AG20443 (cell line): Measurements from ENCODE around the gene FLRT1.
"Not testable (repeated sequence)": the region's sequence is repeated elsewhere in the genome, so short reads cannot be mapped to it uniquely, and the experiment has no call there.

Experiments used
- DNase-seq: peaks from one replicate; pipeline ENCODE4 v3.0.0; 2012; ENCODE audit warnings: low spot score, mixed read lengths

Gene FLRT1

DNA sequence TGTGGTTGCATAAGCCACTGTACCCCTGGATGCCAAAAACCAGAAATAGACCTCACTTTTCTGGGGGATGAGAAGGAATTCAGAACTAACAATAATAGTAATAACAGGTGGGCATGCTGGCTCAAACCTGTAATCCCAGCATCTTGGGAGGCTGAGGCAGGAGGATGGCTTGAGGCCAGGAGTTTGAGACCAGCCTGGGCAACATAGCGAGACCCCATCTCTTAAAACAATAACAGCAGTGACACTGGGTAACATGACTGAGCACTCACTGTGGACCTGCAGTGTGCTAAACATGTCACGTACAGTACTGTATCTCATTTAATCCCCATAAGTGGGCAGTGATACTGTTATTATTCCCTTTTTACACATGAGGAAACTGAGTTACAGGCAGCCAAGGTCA, 10.0 kb downstream of the FLRT1 start:
- no peak for DNase-seq

GRCh38 chr11:64047373-64047772, 11.6 kb downstream of the FLRT1 start:
- not testable (repeated sequence) for DNase-seq

DNA sequence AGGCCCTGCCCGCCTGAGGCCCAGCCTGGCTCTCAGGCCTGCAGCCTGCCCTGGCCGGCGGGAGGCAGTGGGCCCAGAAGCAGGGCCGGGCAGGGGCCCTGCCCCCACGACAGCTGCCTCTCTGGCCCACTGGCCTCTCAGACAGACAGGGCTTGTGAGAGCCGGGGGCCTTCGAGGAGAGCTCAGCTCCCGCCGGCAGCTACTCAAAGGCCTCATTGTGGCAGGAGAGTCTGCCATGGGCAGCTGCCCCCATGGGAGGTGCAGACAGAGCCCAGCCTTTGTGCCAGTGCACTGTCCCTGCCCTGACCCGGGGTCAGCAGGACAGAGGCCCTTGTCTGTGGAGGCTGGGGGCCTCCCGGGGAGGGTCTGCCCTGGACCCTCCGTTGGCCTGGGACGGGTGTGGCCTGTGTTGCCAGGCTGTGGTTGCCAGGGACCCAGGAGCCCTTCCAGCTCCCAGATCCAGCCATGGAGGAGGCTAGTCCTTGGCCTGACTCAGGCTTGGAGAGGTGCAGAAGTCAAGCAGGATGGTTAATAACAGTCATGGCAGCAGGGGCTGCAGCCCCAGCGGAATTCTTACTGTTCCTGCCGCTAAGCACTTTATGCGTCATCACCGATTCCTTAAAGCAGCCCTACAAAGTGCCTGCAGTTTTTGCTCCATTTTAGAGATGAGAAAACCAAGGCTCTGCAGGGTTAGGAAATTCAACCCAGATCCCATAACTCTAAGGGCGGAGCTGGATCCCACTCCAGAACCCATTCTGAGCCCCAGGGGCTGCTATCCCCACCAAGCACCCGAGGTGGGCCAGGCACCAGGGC, 12.5 kb downstream of the FLRT1 start:
- no peak for DNase-seq

GRCh38 chr11:64049509-64049908, 13.8 kb downstream of the FLRT1 start:
- no peak for DNase-seq

- no peak for DNase-seq
Observed at GRCh38 chr11:64051297-64051696, 15.6 kb downstream of the FLRT1 start.

- DNase-seq, result no peak
Observed at GRCh38 chr11:64052436-64052835, 16.7 kb downstream of the FLRT1 start.

GRCh38 chr11:64052938-64053622, 17.3 kb downstream of the FLRT1 start:
- DNase-seq, result no peak

DNA sequence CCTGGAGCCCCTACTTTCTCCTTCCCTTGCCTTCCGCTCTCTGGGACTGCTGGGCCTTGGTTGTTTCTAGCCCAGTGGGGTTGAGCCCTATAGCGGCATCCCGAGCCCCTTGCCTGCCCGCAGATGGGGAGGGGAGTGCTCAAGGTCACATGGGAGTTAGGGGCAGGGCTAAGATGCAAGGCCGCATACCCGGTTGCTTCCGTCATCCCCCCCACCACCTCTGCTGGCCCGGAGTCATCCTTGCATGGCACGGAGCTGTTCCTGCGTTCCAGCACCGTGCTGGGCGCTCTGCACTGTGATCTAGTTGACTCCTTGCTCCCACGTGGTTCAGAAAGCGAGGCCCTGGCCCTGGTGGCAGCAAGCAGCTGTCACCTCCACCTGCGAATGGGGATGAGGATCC, 18.0 kb downstream of the FLRT1 start:
- no peak for DNase-seq

GRCh38 chr11:64055077-64055476, 19.3 kb downstream of the FLRT1 start:
- no peak for DNase-seq

DNA sequence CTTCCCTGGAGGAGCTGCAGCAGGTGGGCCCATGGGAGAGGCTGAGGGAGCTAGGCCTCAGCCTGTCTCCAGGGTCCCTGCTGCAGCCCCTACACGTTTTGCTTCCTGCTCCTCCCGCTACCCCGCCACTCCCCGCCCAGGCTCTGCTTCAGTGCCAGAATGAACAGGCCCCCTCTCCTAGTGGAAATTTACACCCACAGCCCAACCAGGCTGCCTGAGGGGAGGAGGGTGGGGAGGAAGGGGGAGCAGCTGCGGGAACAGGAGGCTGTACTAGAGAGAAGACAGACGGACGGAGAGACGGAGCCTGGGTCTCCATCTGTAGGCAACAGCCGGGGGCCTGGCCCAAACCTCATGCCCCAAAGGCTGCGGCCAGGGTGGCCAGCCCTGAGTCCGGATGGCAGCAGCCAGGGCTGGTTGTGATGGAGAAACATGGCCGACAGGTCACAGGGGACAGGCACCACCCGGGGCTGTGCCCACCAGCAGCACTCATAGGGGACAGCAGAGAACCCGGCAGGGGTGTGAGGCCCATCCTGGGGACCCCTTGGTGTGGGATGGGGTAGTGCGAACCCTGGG, 20.6 kb downstream of the FLRT1 start:
- no peak for DNase-seq

DNA sequence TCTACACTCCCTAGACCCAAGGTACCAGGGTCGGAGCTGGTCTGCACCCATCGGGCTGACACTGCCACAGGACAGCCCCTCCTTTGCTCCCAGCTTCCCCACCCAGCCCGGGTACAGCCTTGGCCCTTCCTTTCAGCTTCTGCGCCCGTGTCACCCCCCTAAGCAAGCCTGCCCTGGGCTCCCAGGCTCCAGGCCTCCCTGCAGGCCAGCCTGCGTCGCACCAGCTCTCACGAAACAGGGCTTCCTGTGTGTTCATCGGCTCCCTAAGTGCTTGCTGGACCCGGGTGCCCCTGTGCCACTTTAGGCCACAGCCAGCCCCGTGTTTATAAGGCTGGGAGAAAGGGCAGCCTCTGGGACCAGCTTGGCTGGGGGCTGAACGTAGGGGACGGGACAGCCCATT, 21.1 kb downstream of the FLRT1 start:
- no peak for DNase-seq

DNA sequence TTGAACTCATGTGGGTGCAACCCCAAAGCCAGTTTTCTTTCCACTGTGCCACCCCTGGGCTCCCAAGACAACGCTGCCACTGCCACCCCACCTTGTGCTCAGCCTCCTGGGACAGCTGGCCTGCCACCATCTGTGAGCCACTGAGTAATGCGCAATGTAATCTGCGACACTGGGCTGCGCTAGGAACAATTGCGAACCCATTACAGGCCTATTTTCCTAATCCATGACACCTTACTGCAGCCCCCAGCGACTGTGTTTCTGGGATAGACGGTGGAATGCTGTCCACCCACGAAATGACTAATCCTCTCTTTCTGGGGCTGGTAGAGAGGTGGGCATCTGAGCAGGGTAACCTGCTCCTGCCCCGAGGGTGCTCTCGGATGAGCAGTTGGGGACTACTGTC, 22.2 kb downstream of the FLRT1 start:
- no peak for DNase-seq

GRCh38 chr11:64058494-64058893, 22.8 kb downstream of the FLRT1 start:
- DNase-seq, result no peak

- no peak for DNase-seq
Observed at GRCh38 chr11:64059339-64060140, 23.8 kb downstream of the FLRT1 start.

- no peak for DNase-seq
Observed at GRCh38 chr11:64060263-64060860, 24.6 kb downstream of the FLRT1 start.

GRCh38 chr11:64060861-64061444, 25.2 kb downstream of the FLRT1 start:
- DNase-seq, result peak; percentile 94

DNA sequence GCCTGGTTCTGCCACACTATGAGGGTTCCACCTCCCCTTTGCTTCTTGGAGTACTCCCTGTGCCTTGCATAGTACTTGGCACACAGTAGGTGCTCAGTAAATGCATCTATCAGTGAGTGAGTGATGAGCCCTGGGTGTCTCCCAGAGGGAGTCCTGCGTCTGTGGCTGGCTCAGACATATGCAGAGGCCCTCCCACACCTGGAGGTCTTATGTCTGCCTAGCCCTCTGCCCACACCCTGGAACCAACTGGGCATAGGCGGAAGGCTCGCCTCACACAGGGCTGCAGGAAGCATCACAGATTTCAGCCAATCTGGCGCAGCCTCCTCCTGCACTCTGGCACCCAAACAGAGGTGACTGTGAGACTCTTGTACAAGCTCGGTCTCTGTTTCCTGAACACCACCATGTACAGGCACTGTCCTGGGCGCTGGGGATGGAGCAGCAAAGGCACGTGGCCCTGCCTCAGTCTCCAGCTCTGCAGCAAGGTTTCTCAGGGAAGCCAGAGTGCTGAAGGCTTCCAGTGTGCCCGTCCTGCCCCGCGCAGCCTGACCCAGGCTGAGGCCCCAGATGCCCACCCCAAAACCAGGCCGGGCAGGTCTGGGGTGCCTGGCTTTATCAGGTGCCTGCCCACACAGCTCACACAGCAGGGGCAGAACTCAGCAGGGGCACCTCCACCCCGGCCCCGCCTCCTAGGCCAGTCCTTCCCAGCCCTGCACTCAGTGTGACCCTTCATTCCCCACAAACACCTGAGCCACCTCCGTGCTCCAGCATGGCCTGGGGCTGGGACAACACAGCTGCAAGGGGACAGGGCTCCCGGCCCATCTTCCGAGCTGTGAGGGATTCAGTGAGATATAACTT, 26.7 kb downstream of the FLRT1 start:
- no peak for DNase-seq

DNA sequence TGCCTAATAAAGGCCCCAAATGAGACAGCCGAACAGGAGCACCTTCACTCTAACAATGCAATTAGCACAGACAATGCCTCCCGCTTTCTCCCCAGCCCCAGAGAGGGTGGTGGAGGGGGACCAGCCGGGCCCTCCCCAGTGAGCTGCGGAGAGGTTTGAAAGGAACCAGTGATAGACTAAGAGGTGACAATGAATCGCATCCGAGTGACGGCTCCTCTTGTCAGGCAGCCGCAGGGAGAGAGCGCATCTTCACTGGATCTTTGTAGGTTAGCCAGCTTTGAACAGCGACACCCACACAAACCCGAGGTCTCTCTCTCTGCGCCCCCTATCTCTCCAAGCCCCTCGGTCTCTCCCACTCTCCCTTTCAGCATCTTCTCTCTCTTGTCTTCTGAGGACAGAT, 28.0 kb downstream of the FLRT1 start:
- DNase-seq, result no peak

DNA sequence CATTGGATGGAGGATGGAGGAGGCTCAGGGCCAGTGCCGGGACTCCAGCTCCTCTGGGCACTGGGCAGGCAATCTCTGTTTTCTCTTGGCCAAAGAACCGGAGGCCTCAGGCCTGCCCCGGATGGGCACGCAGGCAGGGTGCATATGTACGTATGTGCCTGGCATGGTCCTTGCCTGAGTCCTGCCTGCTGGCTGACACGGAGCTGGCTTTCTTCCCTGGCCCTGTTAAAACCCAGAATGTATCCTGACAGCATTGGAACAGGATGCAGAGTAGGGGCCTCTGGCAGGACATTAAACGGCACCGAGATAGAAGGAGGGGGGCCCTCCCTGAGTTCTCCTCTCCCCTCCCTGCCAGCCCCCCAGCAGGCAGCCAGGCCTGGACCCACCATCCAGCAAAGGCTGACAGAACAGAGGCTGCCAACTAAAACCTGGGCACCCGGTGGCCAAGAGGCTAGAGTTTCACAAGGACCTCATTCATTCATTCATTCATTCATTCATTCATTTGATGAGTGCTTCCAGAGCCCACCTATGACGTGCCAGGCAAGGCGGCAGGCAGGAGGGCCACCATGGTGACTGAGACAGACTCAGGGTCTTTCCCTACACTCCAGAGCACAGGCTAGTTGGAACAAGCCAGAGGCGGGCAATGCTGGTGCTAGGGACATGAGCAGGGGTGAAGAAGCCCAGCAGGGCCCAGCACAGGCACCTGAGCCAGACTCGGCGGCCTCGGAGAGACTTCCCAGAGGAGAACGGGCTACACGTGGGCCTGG, 28.8 kb downstream of the FLRT1 start:
- no peak for DNase-seq

GRCh38 chr11:64065141-64065465, 29.4 kb downstream of the FLRT1 start:
- DNase-seq, result no peak
